ENCODE data around the gene UBE2O.

UBE2O gene

GRCh38 chr17:76452660-76453430 lies at the start of gene UBE2O:
Gene UBE2O, minus strand, starts transcription at chr17:76453152. Its CDS starts 11 bp downstream, at chr17:76453141.
- Histone ChIP-seq H3K4me1 (peaks cover 0 to 31% (median 14%) of the 10 kb centered on the region in 4 donors), H3K4me3 (peak within 1 kb of the TSS; percentile 76 to 85), H3K9me3 (no peaks in the 10 kb centered on the region), H3K36me3 (no peaks in the 10 kb centered on the region), H3K27me3 (no peaks in the 10 kb centered on the region), H3K27ac (peak within 1 kb of the TSS; percentile 77 to 80)
- peak; percentile 72 to 89 for DNase-seq
- intact Hi-C loops (cut with DNase I; ENCODE audit: low total_unique reads) = no loop called here
- peak; percentile 44 to 48 for TF ChIP-seq CTCF (IDR thresholded peaks at IDR 0.05)

DNA sequence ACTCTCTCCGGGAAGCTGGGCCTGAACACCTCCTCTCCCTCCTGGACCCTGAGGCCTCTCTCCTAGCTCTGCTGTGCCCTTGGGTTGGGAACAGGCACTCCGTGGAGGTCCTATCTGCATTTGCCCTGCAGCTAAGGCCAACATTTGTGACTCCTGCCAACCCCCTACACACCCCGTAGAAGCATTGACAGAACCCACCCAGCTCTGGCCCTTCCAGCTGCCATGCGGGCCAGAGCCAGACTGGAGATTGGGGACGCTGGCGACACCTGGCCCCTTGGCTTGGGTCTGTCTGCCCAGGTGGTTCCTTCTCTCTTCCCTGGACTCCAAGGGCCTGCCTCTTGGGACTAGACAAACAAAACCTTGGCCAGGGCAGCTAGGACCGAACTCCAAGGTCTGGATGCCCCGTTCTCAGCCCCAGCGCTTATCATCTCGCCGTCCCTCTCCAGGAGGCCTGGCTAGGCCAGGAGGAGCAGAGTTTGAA lies 48.9 kb upstream of the UBE2O start:
- Histone ChIP-seq H3K27me3 (peaks cover 0 to 10% of the 10 kb centered on the region in 2 donors), H3K27ac (peak overlapping the region; percentile 76 to 85), H3K4me3 (peak overlapping the region; percentile 48 to 79), H3K9me3 (no peaks in the 10 kb centered on the region), H3K4me1 (peaks cover 0 to 55% (median 42%) of the 10 kb centered on the region in 4 donors), H3K36me3 (no peaks in the 10 kb centered on the region)
- DNase-seq = no peak
- TF ChIP-seq CTCF (IDR thresholded peaks at IDR 0.05) = no peak
- intact Hi-C loops (cut with DNase I; ENCODE audit: low total_unique reads) = loop anchor here (10.0 kb wide), 1 partner anchor 97 kb away; no protein-coding TSS in a partner anchor

DNA sequence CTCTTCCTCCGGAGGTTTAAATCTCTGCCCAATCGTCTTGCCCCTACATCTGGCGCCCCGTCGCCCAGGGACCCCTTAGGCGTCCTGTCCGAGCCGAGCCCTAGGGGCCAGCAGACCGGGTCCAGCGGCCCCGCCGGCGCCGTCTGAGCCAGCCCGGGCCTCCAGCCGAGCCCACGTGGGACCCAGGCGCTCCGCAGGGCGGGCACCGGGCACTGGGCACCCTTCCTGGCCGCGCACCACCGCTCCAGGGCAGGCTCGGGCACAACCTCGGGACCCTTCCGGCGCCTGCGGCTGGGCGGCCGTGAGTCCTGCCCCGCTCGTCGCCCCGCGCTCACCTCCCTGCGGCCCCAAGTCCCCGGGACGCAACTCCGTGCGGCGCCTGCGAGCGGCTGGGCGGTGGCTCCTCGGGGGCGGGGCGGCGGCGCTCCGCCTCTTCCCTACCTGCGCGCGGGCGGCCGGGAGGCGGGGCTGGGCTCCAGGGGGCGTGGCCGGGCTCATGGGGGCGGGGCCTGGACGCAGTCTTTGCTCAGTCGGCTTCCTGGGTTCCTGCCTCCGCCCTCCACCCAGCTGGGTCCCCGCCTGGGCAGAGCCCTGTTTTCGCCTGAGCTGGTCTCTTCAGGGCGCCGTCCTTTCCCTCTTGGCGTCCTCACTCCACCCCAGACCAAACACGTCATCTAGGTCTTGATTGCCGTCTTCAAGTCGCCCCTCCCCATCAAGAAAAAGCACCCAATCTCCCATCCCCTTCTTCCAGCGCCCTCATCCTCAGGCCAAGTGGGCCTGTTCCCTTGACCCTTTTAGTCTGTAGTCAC lies 48.3 kb upstream of the UBE2O start, which contains the start of gene RHBDF2:
Gene RHBDF2 (minus strand): TSS at position 406 of the 809 bp plus-strand sequence. CDS start 19,899 bp downstream, outside the sequence.
- intact Hi-C loops (cut with DNase I; ENCODE audit: low total_unique reads) = loop anchor here (10.0 kb wide), 1 partner anchor 96 kb away; no protein-coding TSS in a partner anchor
- no peaks in the 10 kb centered on the region for H3K36me3 ChIP-seq
- peaks cover 0 to 6% of the 10 kb centered on the region in 2 donors for H3K27me3 ChIP-seq
- TF ChIP-seq CTCF (IDR thresholded peaks at IDR 0.05) = no peak
- H3K4me1 ChIP-seq = peaks cover 0 to 50% (median 39%) of the 10 kb centered on the region in 4 donors
- H3K27ac ChIP-seq = peak within 1 kb of the TSS; percentile 76 to 85
- H3K4me3 ChIP-seq = peak within 1 kb of the TSS; percentile 48 to 79
- H3K9me3 ChIP-seq = no peaks in the 10 kb centered on the region
- peak; percentile 81 to 94 for DNase-seq

- no peak for DNase-seq
- peaks cover 0 to 48% (median 39%) of the 10 kb centered on the region in 4 donors for H3K4me1 ChIP-seq
- peaks cover 0 to 2% of the 10 kb centered on the region in 2 donors for H3K27me3 ChIP-seq
- no peaks in the 10 kb centered on the region for H3K36me3 ChIP-seq
- H3K4me3 ChIP-seq = peak overlapping the region; percentile 48 to 79
- no peak for TF ChIP-seq CTCF (IDR thresholded peaks at IDR 0.05)
- peak overlapping the region; percentile 76 to 85 for H3K27ac ChIP-seq
- intact Hi-C loops (cut with DNase I; ENCODE audit: low total_unique reads) = loop anchor here (10.0 kb wide), 1 partner anchor 96 kb away; no protein-coding TSS in a partner anchor
- no peaks in the 10 kb centered on the region for H3K9me3 ChIP-seq
Measured at GRCh38 chr17:76500747-76501017, 47.7 kb upstream of the UBE2O start.

GRCh38 chr17:76500074-76500746 lies 47.3 kb upstream of the UBE2O start:
- Histone ChIP-seq H3K4me1 (peaks cover 0 to 48% (median 39%) of the 10 kb centered on the region in 4 donors), H3K4me3 (peak overlapping the region; percentile 48 to 79), H3K9me3 (no peaks in the 10 kb centered on the region), H3K27me3 (no peaks in the 10 kb centered on the region), H3K36me3 (no peaks in the 10 kb centered on the region), H3K27ac (peak overlapping the region; percentile 76 to 85)
- TF ChIP-seq CTCF (IDR thresholded peaks at IDR 0.05) = no peak
- intact Hi-C loops (cut with DNase I; ENCODE audit: low total_unique reads) = loop anchor here (10.0 kb wide), 1 partner anchor 95 kb away; no protein-coding TSS in a partner anchor
- DNase-seq = no peak
